ENCODE measurements around the gene PARD6A.

GRCh38 chr16:67668495-67669157 is 7.9 kb downstream of the PARD6A start:
- TF ChIP-seq CTCF (IDR thresholded peaks at IDR 0.05), result no peak
- TF ChIP-seq POLR2A (IDR thresholded peaks at IDR 0.05), result no peak

Data from adrenal gland (tissue), 5 donors.